H1 (cell line): ENCODE data around the gene SLC23A3. TPM values are rescaled to one million over a fixed set of nuclear protein-coding genes. Genes with fewer than 3 reads are reported as not detected.

Experiments
- CTCF ChIA-PET: fragments of 300-600 bp; sonication (Branson Sonifier 250); formaldehyde crosslinking; loops from one replicate; lab custom pipeline; 2021; ENCODE audit not compliant: partially characterized antibody; lab: Charles Lee
- POLR2A ChIA-PET: fragments of 300-600 bp; sonication (Branson Sonifier 250); formaldehyde crosslinking; loops from one replicate; lab custom pipeline; 2021; ENCODE audit warnings: inconsistent platforms; ENCODE audit not compliant: partially characterized antibody; lab: Charles Lee
- DNase-seq, 2 experiments: peaks; one replicate each; pipeline versions ENCODE4 v3.0.0 to v3.0.0-alpha.2; 2010 to 2022; ENCODE audit warnings: low spot score in 2 of 2, low read depth in 1 of 2, mixed read lengths in 1 of 2
- FAIRE-seq: peaks from 2 replicates; lab custom pipeline; 2011; peaks lifted over from hg19 to GRCh38; lab: Jason Lieb, UNC
- H2AFZ ChIP-seq: 2 replicates; pipeline ENCODE4 v1.8.1; 2012; ENCODE audit warnings: low read length, inconsistent platforms
- H2AK5ac ChIP-seq: 2 replicates; pipeline ENCODE4 v1.6.1; 2013; ENCODE audit warnings: low read depth, low read length
- H2BK120ac ChIP-seq: replicated peaks from 2 replicates; pipeline ENCODE3; 2013; ENCODE audit warnings: low read depth, low read length, inconsistent platforms
- H2BK12ac ChIP-seq: 2 replicates; pipeline ENCODE4 v1.6.1; 2013; ENCODE audit warnings: low read depth, low read length
- H2BK15ac ChIP-seq: 2 replicates; pipeline ENCODE4 v1.6.1; 2013; ENCODE audit warnings: low read length
- H2BK20ac ChIP-seq: 2 replicates; pipeline ENCODE4 v1.6.1; 2013; ENCODE audit warnings: low read length
- H2BK5ac ChIP-seq: 2 replicates; pipeline ENCODE4 v1.6.1; 2013; ENCODE audit warnings: low read depth, low read length
- H3K14ac ChIP-seq: 2 replicates; pipeline ENCODE4 v1.6.1; 2013; ENCODE audit warnings: inconsistent platforms; ENCODE audit not compliant: insufficient read length
- H3K18ac ChIP-seq: 2 replicates; pipeline ENCODE4 v1.6.1; 2013; ENCODE audit warnings: low read length; ENCODE audit errors: extremely low read depth
- H3K23ac ChIP-seq: 2 replicates; pipeline ENCODE4 v1.6.1; 2013; ENCODE audit warnings: inconsistent platforms; ENCODE audit not compliant: insufficient read length
- H3K23me2 ChIP-seq: 2 replicates; pipeline ENCODE4 v1.6.1; 2013; ENCODE audit warnings: low read depth, low read length
- H3K27ac ChIP-seq: 2 replicates; pipeline ENCODE4 v1.6.1; 2011; ENCODE audit warnings: low read depth, low read length, inconsistent platforms
- H3K27me3 ChIP-seq, 4 experiments: replicated peaks in 1 of 4; 1 replicate in 1 of 4; 2 replicates in 3 of 4; pipeline versions ENCODE4 v1.6.1 to v1.8.1; 2011 to 2013; ENCODE audit warnings: low read length in 3 of 4, mild to moderate bottlenecking in 3 of 4, inconsistent platforms in 2 of 4, mixed read lengths in 2 of 4, moderate library complexity in 1 of 4; ENCODE audit not compliant: control insufficient read depth in 3 of 4, insufficient read depth in 3 of 4; ENCODE audit errors: extremely low read depth in 1 of 4
- H3K36me3 ChIP-seq, 4 experiments: 2 replicates each; pipeline versions ENCODE4 v1.6.1 to v1.8.1; 2011 to 2013; ENCODE audit warnings: mild to moderate bottlenecking in 4 of 4, low read length in 3 of 4, moderate library complexity in 2 of 4, control low read depth in 1 of 4, inconsistent platforms in 1 of 4; ENCODE audit not compliant: insufficient read depth in 4 of 4, control insufficient read depth in 2 of 4
- H3K4ac ChIP-seq: replicated peaks from 2 replicates; pipeline ENCODE3; 2013; ENCODE audit warnings: low read length, low read depth, mixed read lengths, inconsistent platforms; ENCODE audit not compliant: insufficient read length
- H3K4me1 ChIP-seq, 4 experiments: replicated peaks in 1 of 4; 1 replicate in 1 of 4; 2 replicates in 3 of 4; pipeline versions ENCODE4 v1.6.1 to v1.8.1; 2011 to 2013; ENCODE audit warnings: low read length in 3 of 4, inconsistent platforms in 2 of 4, mixed read lengths in 1 of 4; ENCODE audit not compliant: insufficient read depth in 4 of 4, control insufficient read depth in 3 of 4
- H3K4me2 ChIP-seq, 2 experiments: 2 replicates each; pipeline versions ENCODE4 v1.6.1 to v1.8.1; 2011 to 2013; ENCODE audit warnings: low read depth in 2 of 2, low read length in 2 of 2, control low read depth in 1 of 2, inconsistent platforms in 1 of 2, mild to moderate bottlenecking in 1 of 2; ENCODE audit not compliant: insufficient read depth in 1 of 2
- H3K4me3 ChIP-seq, 4 experiments: fragments of 200-600, 300-600 bp in 1 of 4; sonication (generic), shearing (Covaris generic), sonication (Bioruptor Twin) in 1 of 4; 2 replicates each; pipeline versions ENCODE4 v1.5.1 to v1.8.1; 2011 to 2016; ENCODE audit warnings: low read length in 4 of 4, low read depth in 3 of 4, control low read depth in 2 of 4, inconsistent platforms in 2 of 4, mild to moderate bottlenecking in 2 of 4, mixed read lengths in 1 of 4, moderate library complexity in 1 of 4; ENCODE audit not compliant: insufficient read depth in 2 of 4; ENCODE audit errors: extremely low read depth in 1 of 4
- H3K56ac ChIP-seq: replicated peaks from 2 replicates; pipeline ENCODE3; 2013; ENCODE audit warnings: low read depth, mild to moderate bottlenecking, mixed read lengths, low read length, inconsistent platforms; ENCODE audit not compliant: insufficient read length
- H3K79me1 ChIP-seq: 2 replicates; pipeline ENCODE4 v1.6.1; 2013; ENCODE audit warnings: low read depth, low read length, control low read depth
- H3K79me2 ChIP-seq, 2 experiments: 2 replicates each; pipeline versions ENCODE4 v1.6.1 to v1.8.1; 2012 to 2013; ENCODE audit warnings: low read length in 2 of 2, mild to moderate bottlenecking in 2 of 2, inconsistent platforms in 1 of 2; ENCODE audit not compliant: insufficient read depth in 2 of 2, control insufficient read depth in 1 of 2
- H3K9ac ChIP-seq, 4 experiments: replicated peaks in 1 of 4; 1 replicate in 1 of 4; 2 replicates in 3 of 4; pipeline versions ENCODE4 v1.6.1 to v1.8.1; 2011 to 2013; ENCODE audit warnings: low read depth in 3 of 4, low read length in 3 of 4, control low read depth in 2 of 4, mild to moderate bottlenecking in 2 of 4, moderate library complexity in 2 of 4, inconsistent platforms in 1 of 4; ENCODE audit errors: extremely low read depth in 1 of 4
- H3K9me3 ChIP-seq, 2 experiments: 2 replicates each; pipeline versions ENCODE4 v1.6.1 to v1.8.1; 2012 to 2013; ENCODE audit warnings: mild to moderate bottlenecking in 2 of 2, moderate library complexity in 2 of 2, control low read depth in 1 of 2, inconsistent platforms in 1 of 2, low read depth in 1 of 2, low read length in 1 of 2, mixed read lengths in 1 of 2; ENCODE audit not compliant: insufficient read depth in 2 of 2
- H4K20me1 ChIP-seq, 2 experiments: replicated peaks in 1 of 2; 2 replicates each; pipeline versions ENCODE3 to v1.8.1; 2011 to 2013; ENCODE audit warnings: inconsistent platforms in 2 of 2, low read length in 2 of 2, mild to moderate bottlenecking in 1 of 2; ENCODE audit not compliant: insufficient read depth in 2 of 2, control insufficient read depth in 1 of 2
- H4K5ac ChIP-seq: 2 replicates; pipeline ENCODE4 v1.6.1; 2013; ENCODE audit warnings: low read length, low read depth, mixed read lengths, inconsistent platforms; ENCODE audit not compliant: insufficient read length
- H4K8ac ChIP-seq: 2 replicates; pipeline ENCODE4 v1.8.0; 2013; ENCODE audit warnings: mild to moderate bottlenecking, moderate library complexity, low read length, inconsistent platforms; ENCODE audit not compliant: insufficient read depth; ENCODE audit errors: extremely low read depth
- H4K91ac ChIP-seq: replicated peaks from 2 replicates; pipeline ENCODE3; 2013; ENCODE audit warnings: low read length, mixed read lengths, inconsistent platforms; ENCODE audit not compliant: insufficient read length
- BACH1 ChIP-seq: IDR thresholded peaks from 2 replicates; pipeline ENCODE4 v1.6.1; 2012; ENCODE audit warnings: low read length, improper control_type of control experiment
- GABPA ChIP-seq: IDR thresholded peaks from 2 replicates; pipeline ENCODE4 v1.6.1; 2011; ENCODE audit warnings: mild to moderate bottlenecking, low read length, moderate library complexity, borderline replicate concordance; ENCODE audit not compliant: insufficient read depth
- KDM4A ChIP-seq: IDR thresholded peaks from one replicate; pipeline ENCODE4 v1.7.1; 2012; ENCODE audit warnings: low read depth, mild to moderate bottlenecking, moderate library complexity, low read length, inconsistent platforms; ENCODE audit not compliant: severe bottlenecking
- RNF2 ChIP-seq: fragments of 200-900, 300-1000 bp; sonication (generic); IDR thresholded peaks from 2 replicates; pipeline ENCODE4 v1.7.1; 2016; ENCODE audit warnings: borderline replicate concordance, low read depth, mild to moderate bottlenecking, antibody characterized with exemption, low read length; ENCODE audit not compliant: poor library complexity, severe bottlenecking; ENCODE audit errors: missing control alignments
- RXRA ChIP-seq: IDR thresholded peaks from 2 replicates; pipeline ENCODE4 v1.6.1; 2011; ENCODE audit warnings: low read depth, mild to moderate bottlenecking, low read length, moderate library complexity; ENCODE audit not compliant: insufficient read depth
- SIN3A ChIP-seq, 2 experiments: IDR thresholded peaks in 1 of 2; conservative IDR thresholded peaks in 1 of 2; 2 replicates each; pipeline ENCODE4 v1.6.1; 2011 to 2012; ENCODE audit warnings: low read length in 2 of 2, improper control_type of control experiment in 1 of 2, low read depth in 1 of 2, mild to moderate bottlenecking in 1 of 2
- SRF ChIP-seq: IDR thresholded peaks from 2 replicates; pipeline ENCODE4 v1.6.1; 2011; ENCODE audit warnings: mild to moderate bottlenecking, low read depth, low read length, moderate library complexity
- TEAD4 ChIP-seq: IDR thresholded peaks from 2 replicates; pipeline ENCODE4 v1.6.1; 2012; ENCODE audit warnings: low read depth, low read length, inconsistent platforms, mixed read lengths
- WGBS, 2 experiments: shearing (Covaris generic) in 1 of 2; methylation state at CpG; one replicate each; pipeline versions ENCODE4 v1.1.6 to v1.1.7; 2013 to 2015; ENCODE audit warnings: low lambda C conversion rate in 2 of 2, mixed read lengths in 2 of 2, inconsistent platforms in 1 of 2, low coverage in 1 of 2, missing lambda C conversion rate in 1 of 2; ENCODE audit not compliant: insufficient replicate concordance in 2 of 2, insufficient coverage in 1 of 2, insufficient read length in 1 of 2; ENCODE audit errors: extremely low coverage in 1 of 2, missing lambda C conversion rate in 1 of 2; 5-methylcytosine and 5-hydroxymethylcytosine counted together
- polyA plus RNA-seq, 7 experiments: library from polyadenylated mRNA; depleted of rRNA in 3 of 7; stranded (reverse) in 5 of 7; unstranded in 2 of 7; fragments of >200 nt in 5 of 7; fragments of 200-250 nt in 2 of 7; gene quantifications; 1 replicate in 5 of 7; 2 replicates in 1 of 7; 4 replicates in 1 of 7; pipeline versions ENCODE4 v1.2.1 to v1.2.3, GENCODE V29; 2011 to 2013; ENCODE audit warnings: missing spikeins in 2 of 7, mixed read lengths in 2 of 7
- total RNA-seq: library from RNA; stranded (reverse); fragmentation: NEBNext Ultra II Directional; extraction: Animal tissue kit (Norgen Biotek cat#: 25700); gene quantifications from 2 replicates; pipeline ENCODE4 v1.2.1, GENCODE V29; 2021
- TF ChIP-seq, protein P1 (sequence below): IDR thresholded peaks from 2 replicates; pipeline ENCODE4 v1.6.1; 2011; ENCODE audit warnings: low read length, improper control_type of control experiment

Gene SLC23A3
- total and polyA plus RNA-seq, 2 of the 8 experiments (the other 6 are each of a cell fraction or from before 2014, with no cell fraction given): 0.35 to 0.84 TPM

GRCh38 chr2:219112651-219113338 is 57.0 kb downstream of the SLC23A3 start:
- no peak for FAIRE-seq
- POLR2A ChIA-PET: interaction anchor here (1.1 kb wide), 2 partner anchors 9 to 106 kb away, joined by 3 read pairs; partner anchors contain the start of gene ABCB6
- WGBS, 2 experiments: 88% methylated on average over 9 of the region's 9 CpGs; no CpG with 5 or more reads in 1 of the 2 experiments
- TF ChIP-seq RXRA (no peak), KDM4A (no peak), TEAD4 (no peak), SRF (no peak), SIN3A (conservative IDR thresholded peaks at IDR 0.05 in 1 of 2, IDR thresholded peaks at IDR 0.05 in 1 of 2; ENCODE audit: low read depth in 1 of 2, low read length in 2 of 2) (no peak), RNF2 (no peak), BACH1 (no peak), GABPA (no peak)
- TF ChIP-seq, protein P1, sequence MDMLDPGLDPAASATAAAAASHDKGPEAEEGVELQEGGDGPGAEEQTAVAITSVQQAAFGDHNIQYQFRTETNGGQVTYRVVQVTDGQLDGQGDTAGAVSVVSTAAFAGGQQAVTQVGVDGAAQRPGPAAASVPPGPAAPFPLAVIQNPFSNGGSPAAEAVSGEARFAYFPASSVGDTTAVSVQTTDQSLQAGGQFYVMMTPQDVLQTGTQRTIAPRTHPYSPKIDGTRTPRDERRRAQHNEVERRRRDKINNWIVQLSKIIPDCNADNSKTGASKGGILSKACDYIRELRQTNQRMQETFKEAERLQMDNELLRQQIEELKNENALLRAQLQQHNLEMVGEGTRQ: no peak

More at GRCh38 chr2:219112651-219113338, 57.0 kb downstream of the SLC23A3 start:
- H3K4ac ChIP-seq: no peak overlapping the region
- H3K18ac ChIP-seq: no peak overlapping the region
- H2BK120ac ChIP-seq: no peak overlapping the region
- H3K4me2 ChIP-seq: no peak overlapping the region
- H3K56ac ChIP-seq: no peak overlapping the region
- CTCF ChIA-PET: interaction anchor here (0.9 to 37.2 kb wide), 8 partner anchors 8 to 110 kb away, joined by 3 to 1777 read pairs (median 10); partner anchors contain the start of genes CFAP65 and IHH
- H3K36me3 ChIP-seq: no peaks in the 10 kb centered on the region
- no peak overlapping the region for H4K91ac ChIP-seq
- H3K27ac ChIP-seq: no peak overlapping the region
- H4K20me1 ChIP-seq: no peaks in the 10 kb centered on the region
- no peak overlapping the region for H4K5ac ChIP-seq
- H2BK20ac ChIP-seq: no peak overlapping the region
- H2AK5ac ChIP-seq: no peak overlapping the region
- H2BK5ac ChIP-seq: no peak overlapping the region
- no peak overlapping the region for H2AFZ ChIP-seq
- no peak overlapping the region for H2BK12ac ChIP-seq
- DNase-seq: no peak
- H3K23me2 ChIP-seq: no peaks in the 10 kb centered on the region; the same call in 1 of the 2 replicates
- H3K79me2 ChIP-seq: no peaks in the 10 kb centered on the region
- no peaks in the 10 kb centered on the region for H3K9me3 ChIP-seq
- no peaks in the 10 kb centered on the region for H3K27me3 ChIP-seq
- no peak overlapping the region for H3K23ac ChIP-seq
- H3K79me1 ChIP-seq: no peaks in the 10 kb centered on the region
- H4K8ac ChIP-seq: no peak overlapping the region
- no peak overlapping the region for H3K14ac ChIP-seq
- H3K4me3 ChIP-seq: no peak overlapping the region
- no peaks in the 10 kb centered on the region; a peak in 1 of 7 replicates for H3K4me1 ChIP-seq
- no peak overlapping the region for H3K9ac ChIP-seq
- no peak overlapping the region for H2BK15ac ChIP-seq
